ENCODE results near the gene RUSC1. TPM values are rescaled to one million over a fixed set of nuclear protein-coding genes. Genes with fewer than 3 reads are reported as not detected.

RUSC1 gene
- polyA plus RNA-seq, 1 donor, result 43.7 TPM

DNA sequence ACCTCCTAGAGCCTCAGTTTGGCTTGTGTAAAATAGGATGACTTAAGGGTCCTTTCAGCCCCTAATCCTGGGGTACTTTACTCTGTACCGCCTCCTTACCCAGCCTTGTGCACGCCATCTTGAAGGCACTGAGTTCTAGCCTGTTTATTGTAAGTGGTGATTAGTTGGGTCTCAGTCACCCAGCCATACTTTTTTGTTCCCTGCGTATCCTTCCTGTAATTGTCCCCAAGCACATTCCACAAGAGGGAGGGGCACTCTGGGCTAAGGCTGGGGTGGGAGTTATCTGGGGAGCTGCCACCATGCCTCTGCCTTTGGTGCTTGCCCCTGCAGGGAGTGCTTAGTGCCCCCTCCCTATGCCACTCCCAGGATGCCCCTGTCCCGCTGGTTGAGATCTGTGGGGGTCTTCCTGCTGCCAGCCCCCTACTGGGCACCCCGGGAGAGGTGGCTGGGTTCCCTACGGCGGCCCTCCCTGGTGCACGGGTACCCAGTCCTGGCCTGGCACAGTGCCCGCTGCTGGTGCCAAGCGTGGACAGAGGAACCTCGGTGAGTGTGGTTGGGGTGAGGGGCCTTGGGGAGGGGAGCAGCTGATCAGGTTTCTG, 11.2 kb upstream of the RUSC1 start:
- Histone ChIP-seq H3K9me3 (ENCODE audit: control insufficient read depth, low read depth, low read length) (no peaks in the 10 kb centered on the region), H3K4me3 (ENCODE audit: low read length) (peak overlapping the region; percentile 64), H3K27ac (ENCODE audit: low read length) (peak overlapping the region; percentile 84), H3K36me3 (ENCODE audit: control insufficient read depth, insufficient read depth, low read length) (peaks cover 14% of the 10 kb centered on the region), H3K4me1 (ENCODE audit: control insufficient read depth, insufficient read depth, low read length) (peaks cover 9% of the 10 kb centered on the region), H3K27me3 (ENCODE audit: control insufficient read depth, insufficient read depth, low read length) (no peaks in the 10 kb centered on the region)
- DNase-seq, result peak in 1 of 2 donors; percentile 56
- WGBS (ENCODE audit: insufficient coverage, low lambda C conversion rate), result no CpG with 5 or more reads among the region's 11 CpGs

DNA sequence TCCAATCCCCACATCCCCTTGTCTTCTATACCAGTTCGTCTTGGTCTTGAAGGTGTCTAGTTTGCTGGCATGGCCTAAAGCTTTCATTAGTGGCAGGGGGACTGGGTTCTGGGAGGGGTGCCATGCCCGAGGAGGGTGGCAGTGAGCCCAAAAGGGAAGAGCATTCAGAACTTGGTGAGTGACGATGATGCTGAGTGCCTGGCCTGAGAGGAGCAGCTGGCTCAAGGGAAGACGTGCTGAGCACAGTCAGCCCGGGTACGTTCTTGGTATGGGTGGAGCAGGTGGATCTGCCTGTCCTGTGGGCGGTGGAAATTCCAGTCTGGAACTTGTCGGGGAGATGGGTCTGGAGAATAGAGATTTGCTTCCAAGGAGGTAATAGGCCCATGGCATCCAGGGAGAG, 7.4 kb upstream of the RUSC1 start:
- no peaks in the 10 kb centered on the region for H3K9me3 ChIP-seq (ENCODE audit: control insufficient read depth, low read depth, low read length)
- no peaks in the 10 kb centered on the region for H3K27me3 ChIP-seq (ENCODE audit: control insufficient read depth, insufficient read depth, low read length)
- peaks cover 24% of the 10 kb centered on the region for H3K4me1 ChIP-seq (ENCODE audit: control insufficient read depth, insufficient read depth, low read length)
- H3K27ac ChIP-seq (ENCODE audit: low read length), result no peak overlapping the region
- H3K36me3 ChIP-seq (ENCODE audit: control insufficient read depth, insufficient read depth, low read length), result peaks cover 23% of the 10 kb centered on the region
- 100% methylated on average over 1 of the region's 8 CpGs for WGBS (ENCODE audit: insufficient coverage, low lambda C conversion rate)
- no peak for DNase-seq
- no peak overlapping the region for H3K4me3 ChIP-seq (ENCODE audit: low read length)

DNA sequence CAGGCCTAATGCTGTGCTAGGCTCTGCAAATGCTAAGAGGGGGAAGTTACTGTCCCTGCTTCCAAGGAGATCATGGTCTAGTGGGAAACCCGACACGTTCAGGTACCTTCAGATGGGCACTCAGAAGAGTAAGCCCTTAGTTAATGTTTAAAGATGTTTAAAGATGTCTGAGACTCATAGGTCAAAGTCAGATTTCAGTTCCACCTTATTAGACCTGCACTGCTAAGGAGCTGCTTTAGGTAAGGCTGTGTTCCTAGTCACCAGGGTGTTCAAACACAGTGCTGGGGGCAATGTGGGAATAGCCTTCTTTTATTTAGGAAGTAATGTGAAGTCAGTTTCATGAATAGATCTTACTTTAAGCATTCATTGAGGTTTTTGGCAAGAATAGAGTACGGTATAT, 3.8 kb upstream of the RUSC1 start:
- peak in 1 of 2 donors; percentile 82 for DNase-seq
- Histone ChIP-seq H3K4me3 (ENCODE audit: low read length) (no peak overlapping the region), H3K4me1 (ENCODE audit: control insufficient read depth, insufficient read depth, low read length) (peaks cover 43% of the 10 kb centered on the region), H3K36me3 (ENCODE audit: control insufficient read depth, insufficient read depth, low read length) (peaks cover 36% of the 10 kb centered on the region), H3K27ac (ENCODE audit: low read length) (peak overlapping the region; percentile 62), H3K27me3 (ENCODE audit: control insufficient read depth, insufficient read depth, low read length) (no peaks in the 10 kb centered on the region), H3K9me3 (ENCODE audit: control insufficient read depth, low read depth, low read length) (no peaks in the 10 kb centered on the region)
- WGBS (ENCODE audit: insufficient coverage, low lambda C conversion rate), result no CpG with 5 or more reads among the region's 3 CpGs

DNA sequence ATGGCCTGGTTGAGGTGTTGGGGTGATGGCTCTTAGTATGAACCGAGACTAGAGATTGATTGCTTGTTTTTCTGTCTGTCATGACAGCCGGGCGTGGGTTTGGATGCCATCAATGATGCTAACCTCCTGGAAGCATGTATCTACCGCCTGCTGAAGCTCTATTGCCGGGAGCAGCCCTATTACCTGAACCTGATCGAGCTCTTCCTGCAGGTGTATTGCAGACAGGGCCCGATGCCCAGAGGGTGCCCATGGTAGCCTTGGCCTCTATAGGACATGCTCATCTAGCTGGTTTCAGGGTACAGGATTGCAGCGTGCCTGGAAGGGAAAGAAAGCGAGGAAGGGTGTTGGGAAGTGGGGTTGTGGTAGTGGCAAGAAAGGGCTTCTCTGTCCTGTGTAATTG, 2.6 kb upstream of the RUSC1 start:
- 100% methylated on average over 1 of the region's 9 CpGs for WGBS (ENCODE audit: insufficient coverage, low lambda C conversion rate)
- peak overlapping the region; percentile 62 for H3K27ac ChIP-seq (ENCODE audit: low read length)
- H3K36me3 ChIP-seq (ENCODE audit: control insufficient read depth, insufficient read depth, low read length), result peaks cover 30% of the 10 kb centered on the region
- no peaks in the 10 kb centered on the region for H3K27me3 ChIP-seq (ENCODE audit: control insufficient read depth, insufficient read depth, low read length)
- H3K9me3 ChIP-seq (ENCODE audit: control insufficient read depth, low read depth, low read length), result no peaks in the 10 kb centered on the region
- no peak for DNase-seq
- no peak overlapping the region for H3K4me3 ChIP-seq (ENCODE audit: low read length)
- H3K4me1 ChIP-seq (ENCODE audit: control insufficient read depth, insufficient read depth, low read length), result peaks cover 52% of the 10 kb centered on the region

DNA sequence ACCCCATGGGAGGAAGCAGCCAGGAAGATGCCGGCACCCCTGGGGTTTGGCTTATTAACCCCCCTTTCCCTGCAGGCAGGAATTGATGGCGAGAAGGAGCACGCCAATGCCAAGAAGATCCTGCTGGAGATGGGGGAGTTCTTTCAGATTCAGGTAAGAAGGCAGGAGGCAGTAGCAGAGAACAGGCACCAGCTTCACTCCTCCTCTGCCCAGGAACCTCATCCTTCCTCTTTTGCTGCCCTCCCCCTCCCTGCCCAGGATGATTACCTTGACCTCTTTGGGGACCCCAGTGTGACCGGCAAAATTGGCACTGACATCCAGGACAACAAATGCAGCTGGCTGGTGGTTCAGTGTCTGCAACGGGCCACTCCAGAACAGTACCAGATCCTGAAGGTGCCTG, 1.2 kb upstream of the RUSC1 start:
- Histone ChIP-seq H3K36me3 (ENCODE audit: control insufficient read depth, insufficient read depth, low read length) (peaks cover 26% of the 10 kb centered on the region), H3K27ac (ENCODE audit: low read length) (no peak overlapping the region), H3K27me3 (ENCODE audit: control insufficient read depth, insufficient read depth, low read length) (no peaks in the 10 kb centered on the region), H3K9me3 (ENCODE audit: control insufficient read depth, low read depth, low read length) (no peaks in the 10 kb centered on the region), H3K4me1 (ENCODE audit: control insufficient read depth, insufficient read depth, low read length) (peaks cover 52% of the 10 kb centered on the region), H3K4me3 (ENCODE audit: low read length) (no peak overlapping the region)
- no peak for DNase-seq
- WGBS (ENCODE audit: insufficient coverage, low lambda C conversion rate), result no CpG with 5 or more reads among the region's 5 CpGs

DNA sequence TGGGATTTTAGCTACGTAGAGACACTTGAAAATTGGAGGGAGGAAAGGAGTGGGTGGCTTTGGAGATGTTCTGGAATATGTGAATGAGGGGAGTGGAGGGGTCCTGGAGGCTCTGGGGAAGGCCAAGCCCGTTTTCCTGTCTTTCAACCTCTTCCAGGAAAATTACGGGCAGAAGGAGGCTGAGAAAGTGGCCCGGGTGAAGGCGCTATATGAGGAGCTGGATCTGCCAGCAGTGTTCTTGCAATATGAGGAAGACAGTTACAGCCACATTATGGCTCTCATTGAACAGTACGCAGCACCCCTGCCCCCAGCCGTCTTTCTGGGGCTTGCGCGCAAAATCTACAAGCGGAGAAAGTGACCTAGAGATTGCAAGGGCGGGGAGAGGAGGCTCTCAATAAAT, 442 bp upstream of the RUSC1 start:
- Histone ChIP-seq H3K9me3 (ENCODE audit: control insufficient read depth, low read depth, low read length) (no peaks in the 10 kb centered on the region), H3K27me3 (ENCODE audit: control insufficient read depth, insufficient read depth, low read length) (no peaks in the 10 kb centered on the region), H3K36me3 (ENCODE audit: control insufficient read depth, insufficient read depth, low read length) (peaks cover 20% of the 10 kb centered on the region), H3K4me3 (ENCODE audit: low read length) (peak overlapping the region; percentile 56), H3K4me1 (ENCODE audit: control insufficient read depth, insufficient read depth, low read length) (peaks cover 52% of the 10 kb centered on the region), H3K27ac (ENCODE audit: low read length) (peak overlapping the region; percentile 42)
- no peak for DNase-seq
- 100% methylated on average over 1 of the region's 11 CpGs for WGBS (ENCODE audit: insufficient coverage, low lambda C conversion rate)

DNA sequence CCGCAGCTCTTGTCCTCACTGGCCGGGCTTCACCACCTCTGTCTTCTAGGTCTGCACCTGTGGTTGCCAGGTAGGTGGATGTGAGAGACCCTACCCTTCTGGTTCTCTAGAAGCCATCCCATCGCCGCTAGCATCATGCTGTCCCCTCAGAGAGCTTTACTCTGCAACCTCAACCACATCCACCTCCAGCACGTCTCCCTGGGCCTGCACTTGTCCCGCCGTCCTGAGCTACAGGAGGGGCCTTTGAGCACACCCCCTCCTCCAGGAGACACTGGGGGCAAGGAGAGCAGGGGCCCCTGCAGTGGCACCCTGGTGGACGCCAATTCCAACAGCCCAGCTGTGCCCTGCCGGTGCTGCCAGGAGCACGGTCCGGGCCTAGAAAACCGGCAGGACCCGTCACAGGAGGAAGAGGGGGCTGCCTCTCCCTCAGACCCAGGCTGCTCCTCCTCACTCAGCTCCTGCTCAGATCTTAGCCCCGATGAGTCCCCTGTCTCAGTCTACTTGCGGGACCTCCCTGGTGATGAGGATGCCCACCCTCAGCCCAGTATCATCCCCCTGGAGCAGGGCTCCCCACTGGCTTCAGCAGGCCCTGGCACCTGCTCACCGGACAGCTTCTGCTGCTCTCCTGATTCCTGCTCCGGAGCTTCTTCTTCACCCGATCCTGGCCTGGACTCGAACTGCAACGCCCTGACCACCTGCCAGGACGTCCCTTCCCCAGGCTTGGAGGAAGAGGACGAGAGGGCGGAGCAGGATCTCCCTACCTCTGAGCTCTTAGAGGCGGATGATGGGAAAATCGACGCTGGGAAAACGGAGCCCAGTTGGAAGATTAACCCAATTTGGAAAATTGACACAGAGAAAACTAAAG, 1.2 kb downstream of the RUSC1 start:
- H3K27me3 ChIP-seq (ENCODE audit: control insufficient read depth, insufficient read depth, low read length), result no peaks in the 10 kb centered on the region
- H3K4me1 ChIP-seq (ENCODE audit: control insufficient read depth, insufficient read depth, low read length), result peaks cover 56% of the 10 kb centered on the region
- WGBS (ENCODE audit: insufficient coverage, low lambda C conversion rate), result no CpG with 5 or more reads among the region's 27 CpGs
- peak overlapping the region; percentile 92 for H3K4me3 ChIP-seq (ENCODE audit: low read length)
- peak overlapping the region; percentile 99 for H3K27ac ChIP-seq (ENCODE audit: low read length)
- H3K9me3 ChIP-seq (ENCODE audit: control insufficient read depth, low read depth, low read length), result no peaks in the 10 kb centered on the region
- DNase-seq, result no peak
- H3K36me3 ChIP-seq (ENCODE audit: control insufficient read depth, insufficient read depth, low read length), result peaks cover 30% of the 10 kb centered on the region

DNA sequence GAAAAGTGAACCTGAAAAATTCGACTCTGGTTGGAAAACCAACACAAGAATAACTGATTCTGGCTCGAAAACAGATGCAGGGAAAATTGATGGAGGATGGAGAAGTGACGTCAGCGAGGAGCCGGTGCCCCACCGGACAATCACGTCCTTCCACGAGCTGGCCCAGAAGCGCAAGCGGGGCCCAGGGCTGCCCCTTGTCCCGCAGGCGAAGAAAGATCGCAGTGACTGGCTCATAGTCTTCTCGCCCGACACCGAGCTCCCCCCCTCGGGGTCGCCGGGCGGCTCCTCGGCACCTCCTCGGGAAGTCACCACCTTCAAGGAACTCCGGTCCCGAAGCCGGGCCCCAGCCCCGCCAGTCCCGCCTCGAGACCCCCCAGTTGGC, 1.9 kb downstream of the RUSC1 start:
- WGBS (ENCODE audit: insufficient coverage, low lambda C conversion rate), result no CpG with 5 or more reads among the region's 28 CpGs

GRCh38 chr1:155322953-155323728, 2.4 kb downstream of the RUSC1 start:
- no CpG with 5 or more reads among the region's 58 CpGs for WGBS (ENCODE audit: insufficient coverage, low lambda C conversion rate)
- DNase-seq, result peak; percentile 89 to 93

More for the DNA sequence above, 1.9 kb downstream of the RUSC1 start:
- Histone ChIP-seq H3K27ac (ENCODE audit: low read length) (peak overlapping the region; percentile 99), H3K36me3 (ENCODE audit: control insufficient read depth, insufficient read depth, low read length) (peaks cover 34% of the 10 kb centered on the region), H3K27me3 (ENCODE audit: control insufficient read depth, insufficient read depth, low read length) (no peaks in the 10 kb centered on the region), H3K4me1 (ENCODE audit: control insufficient read depth, insufficient read depth, low read length) (peaks cover 50% of the 10 kb centered on the region), H3K4me3 (ENCODE audit: low read length) (peak overlapping the region; percentile 92), H3K9me3 (ENCODE audit: control insufficient read depth, low read depth, low read length) (no peaks in the 10 kb centered on the region)
- peak in 1 of 2 donors; percentile 59 for DNase-seq

DNA sequence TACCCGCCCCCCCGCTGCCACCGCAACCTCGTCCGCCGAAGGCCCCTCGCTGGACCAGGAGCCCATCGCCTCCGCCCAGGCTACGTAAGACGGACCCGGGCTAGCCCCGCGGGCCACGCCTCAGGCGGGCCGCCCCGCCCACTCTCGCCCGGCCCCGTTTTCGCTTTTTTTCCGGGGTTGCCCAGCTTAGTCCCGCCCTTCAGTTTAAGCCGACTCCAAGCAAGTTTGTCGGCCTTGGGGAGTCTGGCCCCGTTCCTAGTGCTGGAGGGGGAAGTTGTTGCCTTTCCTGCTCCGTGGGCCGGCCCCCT, 3.0 kb downstream of the RUSC1 start:
- Histone ChIP-seq H3K36me3 (ENCODE audit: control insufficient read depth, insufficient read depth, low read length) (peaks cover 32% of the 10 kb centered on the region), H3K27ac (ENCODE audit: low read length) (peak overlapping the region; percentile 99), H3K4me1 (ENCODE audit: control insufficient read depth, insufficient read depth, low read length) (peaks cover 42% of the 10 kb centered on the region), H3K4me3 (ENCODE audit: low read length) (peak overlapping the region; percentile 92), H3K27me3 (ENCODE audit: control insufficient read depth, insufficient read depth, low read length) (no peaks in the 10 kb centered on the region), H3K9me3 (ENCODE audit: control insufficient read depth, low read depth, low read length) (no peaks in the 10 kb centered on the region)
- DNase-seq, result peak; percentile 90 to 96
- WGBS (ENCODE audit: insufficient coverage, low lambda C conversion rate), result no CpG with 5 or more reads among the region's 29 CpGs

More at GRCh38 chr1:155322953-155323728, 2.4 kb downstream of the RUSC1 start:
- peak overlapping the region; percentile 92 for H3K4me3 ChIP-seq (ENCODE audit: low read length)
- no peaks in the 10 kb centered on the region for H3K27me3 ChIP-seq (ENCODE audit: control insufficient read depth, insufficient read depth, low read length)
- peak overlapping the region; percentile 99 for H3K27ac ChIP-seq (ENCODE audit: low read length)
- peaks cover 44% of the 10 kb centered on the region for H3K4me1 ChIP-seq (ENCODE audit: control insufficient read depth, insufficient read depth, low read length)
- no peaks in the 10 kb centered on the region for H3K9me3 ChIP-seq (ENCODE audit: control insufficient read depth, low read depth, low read length)
- H3K36me3 ChIP-seq (ENCODE audit: control insufficient read depth, insufficient read depth, low read length), result peaks cover 37% of the 10 kb centered on the region
